GM03348 (cell line): ENCODE data around the gene SPAG5.
"Not testable (repeated sequence)": the region's sequence is repeated elsewhere in the genome, so short reads cannot be mapped to it uniquely, and the experiment has no call there.

ENCODE experiments used
- DNase-seq: peaks from one replicate; pipeline ENCODE4 v3.0.0; 2012; ENCODE audit warnings: low spot score

SPAG5 gene

DNA sequence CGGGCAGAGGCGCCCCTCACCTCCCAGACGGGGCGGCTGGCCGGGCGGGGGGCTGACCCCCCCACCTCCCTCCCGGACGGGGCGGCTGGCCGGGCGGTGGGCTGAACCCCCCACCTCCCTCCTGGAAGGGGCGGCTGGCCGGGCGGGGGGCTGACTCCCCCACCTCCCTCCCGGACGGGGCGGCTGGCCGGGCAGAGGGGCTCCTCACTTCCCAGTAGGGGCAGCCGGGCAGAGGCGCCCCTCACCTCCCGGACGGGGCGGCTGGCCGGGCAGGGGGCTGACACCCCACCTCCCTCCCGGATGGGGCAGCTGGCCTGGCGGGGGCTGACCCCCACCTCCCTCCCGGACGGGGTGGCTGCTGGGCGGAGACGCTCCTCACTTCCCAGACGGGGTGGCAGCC lies 5.2 kb upstream of the SPAG5 start:
- DNase-seq: not testable (repeated sequence)

DNA sequence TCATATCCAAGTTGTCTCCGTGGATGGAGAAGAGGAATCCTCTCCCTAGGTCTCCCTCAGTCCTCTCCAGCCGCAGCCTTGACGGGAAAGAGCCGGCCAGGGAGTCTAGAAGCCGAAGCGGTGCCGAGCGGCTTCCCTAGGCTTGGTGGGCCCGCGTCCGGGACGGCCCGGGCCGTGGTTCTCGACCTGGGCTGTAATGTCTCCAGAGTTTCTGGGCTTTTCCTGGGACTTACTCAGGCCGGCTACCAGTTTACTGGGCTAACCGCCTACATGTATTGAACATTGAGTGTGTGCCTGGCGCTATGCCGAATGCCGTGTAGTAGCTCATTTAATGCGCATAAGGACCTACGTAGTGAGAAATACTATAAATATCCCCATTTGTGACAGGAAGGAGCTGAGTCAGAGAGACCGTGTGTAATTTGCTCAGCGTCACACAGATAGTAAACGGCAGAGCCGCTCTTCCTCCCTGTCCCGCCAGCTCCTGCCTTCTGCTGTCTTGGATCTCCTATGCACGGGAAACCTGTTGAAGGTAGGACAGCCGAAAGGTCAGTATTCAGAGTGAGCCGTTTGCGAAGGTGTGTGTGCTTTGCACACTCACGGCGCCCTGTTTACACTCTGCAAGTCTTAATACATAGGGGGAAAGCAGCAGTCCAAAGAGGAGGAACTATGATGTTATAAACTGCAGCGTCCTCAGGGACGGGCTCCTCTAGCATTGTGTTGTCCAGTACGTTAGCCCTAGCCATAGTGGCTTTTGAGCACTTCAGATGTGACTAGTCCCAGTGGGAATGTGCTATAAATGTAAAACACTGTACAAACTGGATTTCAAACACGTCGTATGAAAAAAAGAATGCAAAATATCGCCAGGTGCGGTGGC lies 723 bp upstream of the SPAG5 start:
- DNase-seq: peak; percentile 81

DNA sequence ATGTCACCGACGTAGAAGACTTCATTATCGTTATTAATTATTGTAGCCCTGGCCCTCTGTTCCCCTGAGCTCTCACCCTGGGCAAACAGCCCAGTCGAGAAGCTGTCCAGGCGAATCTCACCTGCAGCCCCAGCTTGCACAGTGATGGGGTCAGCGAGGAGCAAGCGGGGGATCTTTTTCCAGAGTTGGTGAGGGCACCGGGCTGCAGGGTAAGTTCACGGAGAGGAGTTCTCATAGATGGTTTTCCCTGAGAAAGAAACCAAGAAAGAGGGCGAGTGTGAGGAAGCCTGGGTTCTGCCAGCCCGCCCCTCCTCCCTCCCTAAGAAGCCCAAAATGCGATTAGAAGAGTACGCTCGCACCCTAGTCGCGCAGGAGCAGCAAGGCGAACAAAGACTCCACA lies 436 bp downstream of the SPAG5 start:
- DNase-seq: peak; percentile 21

DNA sequence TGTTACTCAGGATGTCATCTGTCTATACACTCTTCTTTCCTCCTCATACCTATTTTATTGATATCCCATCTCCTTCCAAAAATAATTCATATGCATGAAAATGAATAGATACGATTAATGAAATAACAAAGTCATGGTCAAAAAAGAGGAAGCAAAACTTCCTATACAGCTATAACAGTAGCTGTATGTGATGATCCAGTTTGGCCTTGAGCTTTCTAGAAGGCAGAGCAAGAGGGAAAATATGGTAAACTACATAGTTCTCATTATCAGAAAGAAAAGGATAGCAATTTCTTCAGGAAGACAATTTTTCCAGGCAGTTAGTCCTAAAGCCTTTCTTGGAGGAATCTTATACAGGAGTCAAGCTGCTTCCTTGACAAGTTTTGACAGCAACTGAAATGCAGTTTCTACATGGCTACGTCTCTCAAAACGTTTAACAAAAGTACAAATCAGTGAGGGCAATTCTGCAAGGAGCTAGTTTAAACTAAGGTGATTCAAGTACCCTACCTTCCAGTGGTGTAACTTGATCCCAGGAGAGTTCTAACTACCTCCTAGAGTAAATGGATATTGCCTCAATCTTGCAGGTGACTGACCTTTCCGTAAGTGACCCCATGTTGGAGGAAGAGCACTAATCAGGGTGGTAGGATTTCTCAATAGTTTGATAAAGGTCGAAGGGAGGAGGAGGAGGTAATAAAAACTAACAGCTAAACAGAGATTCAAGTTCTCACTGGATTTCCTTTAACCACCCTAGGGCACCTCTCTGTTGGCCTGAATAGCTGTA lies 1.0 kb downstream of the SPAG5 start:
- DNase-seq: no peak

DNA sequence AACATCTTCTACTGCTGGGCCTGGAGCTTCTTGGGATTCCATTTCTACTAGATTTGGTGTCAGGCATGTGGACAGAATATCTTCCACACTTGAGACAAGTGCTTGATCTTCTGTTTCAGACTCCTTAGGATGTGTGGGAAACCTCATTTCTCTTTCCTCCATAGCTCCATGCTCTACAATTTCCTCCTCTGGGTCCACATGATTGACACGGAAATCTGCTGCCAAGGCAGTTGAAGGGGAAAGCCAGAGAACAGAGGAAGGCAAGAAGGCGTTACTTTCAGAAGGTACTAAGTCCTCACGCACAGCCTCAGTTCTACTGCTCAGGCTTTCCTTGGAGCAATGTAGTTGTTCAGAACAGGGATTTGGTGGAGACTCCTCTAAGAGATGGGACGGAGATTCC lies 6.6 kb downstream of the SPAG5 start:
- DNase-seq: no peak

DNA sequence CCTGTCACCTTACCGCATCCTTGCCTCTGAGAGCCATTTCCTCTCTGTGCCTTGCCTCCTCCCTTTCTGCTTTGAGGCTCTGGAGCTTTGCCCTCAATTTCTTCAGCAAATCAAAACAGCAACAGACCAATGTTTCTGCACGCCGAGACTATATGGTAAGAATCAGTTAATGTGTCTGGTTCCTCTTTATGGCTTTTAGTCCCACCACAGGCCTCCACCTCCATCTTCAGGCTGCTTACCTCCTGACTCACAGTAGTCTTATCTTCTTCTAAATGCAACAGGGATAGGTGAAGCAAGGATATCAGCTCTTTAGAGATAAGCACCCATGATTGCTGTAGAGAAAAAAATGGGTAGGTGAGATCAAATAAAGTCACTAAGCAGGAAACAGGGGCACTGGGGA lies 13.0 kb downstream of the SPAG5 start:
- no peak for DNase-seq

DNA sequence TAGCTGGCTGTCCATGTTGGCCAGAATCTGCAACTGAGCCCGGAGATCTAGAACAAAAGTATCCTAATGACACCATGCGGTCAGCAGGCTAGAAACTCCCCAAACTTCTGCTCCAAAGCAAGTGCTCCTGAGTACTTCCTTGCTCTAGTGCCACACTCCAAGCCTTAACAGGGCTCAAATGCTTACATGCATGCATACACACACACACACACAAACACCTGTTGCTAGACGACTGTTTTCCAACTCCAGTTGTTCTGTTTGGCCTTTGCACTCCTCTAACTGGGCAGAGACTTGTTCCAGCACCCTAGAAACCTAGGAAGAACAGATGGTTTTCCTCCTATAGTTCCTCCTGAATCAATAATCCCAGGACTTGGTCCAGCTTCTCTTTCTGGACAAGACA lies 14.4 kb downstream of the SPAG5 start:
- no peak for DNase-seq

DNA sequence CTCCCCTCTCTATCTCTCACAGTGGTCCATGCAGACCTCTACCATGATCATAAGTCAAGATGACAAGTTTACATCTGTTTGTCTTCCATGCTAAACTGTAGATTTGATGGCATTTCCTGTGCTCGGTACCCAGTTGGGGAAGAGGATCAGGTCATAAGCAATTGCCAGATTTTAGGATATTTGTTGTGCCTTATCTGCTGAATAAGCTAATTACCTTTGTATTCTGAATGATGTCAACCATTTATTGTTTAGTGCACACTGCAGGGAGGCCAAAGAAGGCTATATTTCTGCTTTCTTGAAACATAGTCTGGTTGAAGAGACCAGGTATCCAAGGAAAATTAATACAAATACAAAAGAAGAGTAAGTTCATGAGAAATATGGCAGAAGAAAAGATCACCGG lies 16.3 kb downstream of the SPAG5 start:
- no peak for DNase-seq

DNA sequence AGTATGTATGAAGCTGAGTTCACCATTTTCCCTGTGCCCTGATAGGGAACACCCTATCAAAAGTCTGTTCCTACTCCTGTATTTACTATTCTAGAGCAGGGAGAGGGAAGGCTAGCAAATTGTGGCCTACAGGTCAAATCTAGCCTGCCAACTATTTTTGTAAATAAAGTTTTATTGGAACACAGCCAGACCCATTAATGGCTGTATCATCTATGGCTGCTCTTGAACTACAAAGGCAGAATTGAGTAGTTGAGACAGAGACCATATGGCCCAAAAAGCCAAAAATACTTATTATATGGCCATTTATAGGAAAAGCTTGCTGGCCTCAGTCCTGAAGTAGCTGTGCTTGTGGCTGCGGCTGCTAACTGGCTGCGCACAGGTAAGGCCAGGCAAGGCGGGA lies 17.9 kb downstream of the SPAG5 start:
- DNase-seq: no peak

DNA sequence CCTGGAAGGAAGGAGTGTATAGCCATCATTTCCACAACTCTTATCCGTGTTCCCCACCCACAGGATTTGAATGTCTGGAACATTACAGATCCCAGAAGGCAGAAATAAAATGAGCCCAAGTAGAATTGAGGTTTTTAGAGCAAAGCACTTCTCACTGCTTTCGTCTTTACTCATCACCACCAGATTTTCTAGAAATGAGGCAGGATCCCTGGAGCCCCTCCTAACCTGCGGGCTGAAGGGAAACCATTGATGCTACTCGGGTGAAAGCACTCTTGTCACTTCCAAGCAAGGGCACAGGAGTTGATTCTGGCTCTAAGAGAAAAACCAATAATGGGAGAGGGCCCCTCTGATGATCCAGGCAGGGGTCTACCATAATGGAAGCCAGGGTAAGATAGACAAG lies 19.3 kb downstream of the SPAG5 start:
- DNase-seq: no peak

DNA sequence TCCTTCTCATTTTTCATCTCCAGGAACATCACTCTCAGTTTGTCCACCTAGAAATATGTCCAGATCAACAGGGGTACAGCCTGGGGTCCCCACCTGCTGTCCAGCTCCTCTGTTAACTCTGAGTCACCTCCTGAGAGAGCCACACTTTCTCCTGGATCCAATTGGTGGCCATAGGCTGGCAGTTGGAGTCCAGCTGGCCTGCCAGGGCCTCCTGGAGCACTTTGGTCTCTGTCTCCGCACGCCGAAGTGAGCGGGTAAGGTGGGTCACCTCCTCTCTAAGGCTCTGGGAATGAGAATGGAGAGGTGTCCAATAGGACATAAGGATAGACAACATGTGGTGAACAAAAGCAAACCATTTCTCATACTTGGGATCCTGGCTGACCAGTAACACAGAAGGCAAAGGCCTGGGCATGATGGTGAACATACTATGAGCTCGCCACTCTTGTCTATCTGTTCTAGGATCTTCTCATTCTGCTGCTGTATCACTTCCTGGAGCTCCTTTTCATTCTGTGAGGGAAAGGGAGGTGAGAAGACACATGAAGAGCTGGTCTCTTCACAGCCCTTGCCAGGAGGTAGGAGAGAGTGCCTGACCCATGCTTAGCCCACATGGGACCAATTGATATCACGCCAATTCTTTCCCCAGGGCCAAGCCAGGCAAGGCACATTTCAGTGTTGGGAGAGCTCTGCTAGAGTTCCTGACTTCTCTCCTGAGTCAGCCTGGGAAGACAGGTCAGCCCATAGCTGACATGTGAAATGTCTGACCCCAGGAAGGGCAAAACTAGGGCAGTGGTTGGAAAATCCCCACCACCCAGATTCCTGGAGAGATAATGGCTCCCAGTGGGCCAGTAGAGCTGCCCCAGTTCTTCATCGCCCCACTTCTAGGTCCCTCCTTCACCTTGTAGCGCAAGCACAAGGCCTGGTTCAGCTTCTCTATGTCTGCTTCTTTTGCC lies 20.3 kb downstream of the SPAG5 start:
- DNase-seq: no peak

DNA sequence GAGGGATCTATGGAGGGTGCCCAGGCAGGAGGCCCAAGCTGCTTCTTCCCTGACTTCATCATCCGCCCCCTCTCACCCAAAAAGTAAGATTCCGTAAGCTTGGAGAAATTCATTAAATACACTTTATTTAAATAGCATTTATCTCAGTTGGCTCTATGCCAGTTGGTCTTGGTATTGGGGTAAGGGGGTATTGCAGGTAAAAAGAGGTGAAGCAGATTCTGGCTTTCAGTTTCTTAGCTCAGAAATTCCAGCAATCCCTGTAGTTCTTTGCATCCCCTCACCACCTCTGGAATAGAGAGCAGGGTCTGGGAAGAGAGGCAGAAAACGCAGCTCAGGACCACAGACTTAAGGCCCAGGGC lies 21.4 kb downstream of the SPAG5 start:
- no peak for DNase-seq

DNA sequence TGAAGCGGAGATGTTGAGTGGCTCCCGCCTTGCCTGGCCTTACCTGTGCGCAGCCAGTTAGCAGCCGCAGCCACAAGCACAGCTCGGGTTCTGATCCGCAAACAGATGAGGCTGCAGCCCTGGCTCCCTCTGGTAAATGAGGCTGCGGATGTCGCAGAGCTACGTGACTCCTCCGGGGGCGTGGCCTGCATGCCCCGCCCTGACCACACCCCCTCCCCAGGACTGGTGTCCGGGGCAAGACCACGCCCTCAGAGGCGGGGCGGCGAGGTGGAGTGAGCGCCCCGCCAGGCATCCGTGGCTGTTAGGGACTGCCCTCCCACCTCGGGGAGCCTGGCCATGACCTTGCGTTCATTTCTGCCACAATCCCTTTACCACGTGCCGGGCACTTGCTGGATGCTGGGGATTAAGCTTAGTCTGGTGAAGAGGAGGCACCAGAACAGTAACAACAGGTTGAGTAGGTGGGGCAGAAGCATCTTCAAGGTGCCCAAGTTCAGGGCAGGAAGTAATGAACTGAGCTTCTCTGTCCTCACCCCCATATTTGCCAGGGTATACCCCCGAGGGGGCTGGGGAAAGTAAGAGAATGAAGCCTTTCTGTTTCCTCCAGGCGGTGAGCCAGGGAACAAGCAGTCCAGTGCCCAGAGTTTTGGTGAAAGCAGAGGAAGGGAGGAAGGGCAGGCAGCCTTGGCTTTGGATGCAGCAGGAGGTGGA lies 21.9 kb downstream of the SPAG5 start, which contains the start of gene ALDOC:
Gene ALDOC (minus strand): TSS at position 138 of the 708 bp plus-strand sequence. CDS start 1,363 bp downstream, outside the sequence.
- peak; percentile 98 for DNase-seq

DNA sequence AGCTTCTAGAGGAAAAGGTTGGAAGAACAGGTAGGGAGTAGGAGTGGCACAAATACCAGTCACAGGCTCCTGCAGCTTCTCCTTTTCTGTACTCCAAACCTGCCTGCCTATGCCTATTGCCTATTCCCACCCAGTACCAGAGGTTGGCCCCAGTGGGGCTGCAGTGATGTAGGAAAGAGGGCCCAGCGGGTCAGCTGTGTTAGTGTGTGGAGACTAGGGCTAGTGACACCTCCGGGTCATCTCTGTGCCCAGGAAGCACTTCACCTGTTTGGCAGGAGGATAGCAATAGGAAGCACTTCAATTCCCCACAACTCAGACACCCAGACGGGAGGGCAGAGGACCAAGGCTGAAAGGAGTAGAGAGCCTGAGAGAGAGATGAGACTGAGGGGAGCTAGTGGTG lies 22.8 kb downstream of the SPAG5 start:
- DNase-seq: not testable (repeated sequence)

DNA sequence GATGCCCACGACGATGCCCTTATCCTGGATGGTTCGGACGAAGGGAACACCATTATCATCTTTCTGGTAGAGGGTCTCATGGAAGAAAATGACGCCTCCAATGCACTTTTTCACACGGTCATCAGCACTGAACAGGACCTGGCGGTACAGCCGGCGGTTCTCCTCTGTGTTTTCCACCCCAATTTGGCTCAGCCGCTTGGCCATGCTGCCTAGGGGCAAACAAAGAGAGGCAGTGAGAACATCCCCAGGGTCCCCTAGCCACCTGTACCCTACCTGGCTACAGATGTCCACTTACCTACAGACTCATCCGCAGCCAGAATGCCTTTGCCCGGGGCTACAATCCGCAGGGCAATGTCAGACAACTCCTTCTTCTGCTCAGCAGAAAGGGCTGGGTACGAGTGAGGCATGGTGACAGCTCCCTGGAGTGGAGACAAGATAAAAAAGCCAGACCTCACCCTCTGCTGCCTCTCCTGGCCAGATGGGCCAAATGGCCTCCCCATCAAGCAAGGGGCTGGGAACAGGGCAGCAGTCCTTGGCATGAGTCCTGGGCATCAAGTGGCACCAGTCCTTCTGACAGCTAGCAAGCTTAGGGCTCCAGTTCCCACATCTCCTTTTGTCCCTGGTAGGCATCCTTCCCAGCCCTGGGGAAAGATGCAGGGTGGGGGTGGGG lies 23.6 kb downstream of the SPAG5 start:
- DNase-seq: no peak

DNA sequence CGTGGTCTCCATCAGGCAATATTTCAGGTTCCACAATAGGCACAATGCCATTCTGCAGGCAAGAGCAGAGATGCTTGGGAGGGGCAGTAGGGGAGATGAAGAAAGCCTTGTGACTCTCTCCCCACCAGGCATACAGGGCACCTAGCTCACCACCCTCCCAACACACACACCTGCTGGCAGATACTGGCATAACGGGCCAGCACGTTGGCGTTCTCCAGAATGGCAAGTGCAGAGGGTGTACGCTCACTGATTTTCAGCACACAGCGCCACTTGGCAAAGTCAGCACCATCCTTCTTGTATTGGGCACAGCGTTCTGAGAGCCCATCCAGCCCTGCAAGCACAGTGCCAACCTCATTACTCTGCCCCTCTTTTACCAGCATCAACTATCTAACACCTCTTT lies 24.3 kb downstream of the SPAG5 start:
- no peak for DNase-seq

DNA sequence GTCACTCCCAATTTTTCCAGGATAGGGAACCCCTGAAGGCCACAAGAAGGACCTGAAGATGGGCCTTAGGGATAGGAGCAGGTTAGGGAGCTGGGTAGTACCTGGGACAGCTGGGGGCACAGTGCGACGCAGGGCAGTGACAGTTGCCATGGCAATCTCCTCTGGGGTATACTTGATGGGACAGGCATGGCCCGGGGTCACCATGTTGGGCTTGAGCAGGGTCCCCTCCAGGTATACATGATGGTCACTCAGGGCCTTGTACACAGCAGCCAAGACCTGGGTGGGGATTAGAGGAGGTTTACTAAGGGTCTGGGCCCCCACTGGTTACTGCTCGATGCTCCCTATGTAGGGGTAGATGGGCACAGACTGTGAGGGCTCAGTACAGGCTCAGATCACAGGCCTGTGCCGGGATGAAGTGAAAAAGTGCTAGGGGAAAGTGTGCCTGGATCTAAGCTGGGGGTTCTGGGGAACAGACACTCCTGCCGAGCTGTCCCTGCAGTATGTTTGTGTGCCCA lies 24.8 kb downstream of the SPAG5 start:
- DNase-seq: no peak

DNA sequence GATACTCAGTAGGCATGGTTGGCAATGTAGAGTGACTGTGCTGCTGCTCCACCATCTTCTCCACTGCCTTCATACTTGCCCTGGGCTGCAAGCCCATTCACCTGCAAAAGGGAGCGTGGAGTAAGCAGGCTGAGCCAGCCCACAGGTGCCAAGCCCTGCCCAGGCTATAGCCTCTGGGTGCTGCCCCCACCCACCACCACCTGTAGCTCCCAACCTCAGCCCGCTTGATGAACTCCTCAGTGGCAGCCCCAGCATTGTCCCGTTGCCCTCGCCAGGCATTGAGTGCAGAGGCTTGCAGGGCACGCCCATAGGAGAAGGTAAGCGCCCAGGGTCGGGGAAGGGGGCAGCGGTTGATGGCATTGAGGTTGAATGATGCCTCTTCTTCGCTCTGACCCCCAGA lies 25.3 kb downstream of the SPAG5 start:
- no peak for DNase-seq

DNA sequence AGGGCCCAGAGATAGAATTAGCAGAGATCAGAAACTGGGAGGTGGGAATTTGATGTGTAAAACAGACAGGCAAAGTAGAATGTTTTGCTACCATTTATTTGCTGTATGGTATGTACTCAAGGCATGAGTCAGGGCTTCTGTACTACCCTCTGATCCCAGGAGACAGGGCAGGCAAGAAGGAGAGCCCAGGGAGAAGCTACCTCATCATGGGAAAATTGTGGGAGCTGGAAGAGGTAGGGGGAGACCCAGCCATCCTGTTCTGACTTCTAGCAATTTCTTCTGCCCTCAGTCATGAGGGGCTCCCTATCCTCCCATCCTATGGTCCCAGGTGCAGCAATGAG lies 25.8 kb downstream of the SPAG5 start:
- DNase-seq: no peak

DNA sequence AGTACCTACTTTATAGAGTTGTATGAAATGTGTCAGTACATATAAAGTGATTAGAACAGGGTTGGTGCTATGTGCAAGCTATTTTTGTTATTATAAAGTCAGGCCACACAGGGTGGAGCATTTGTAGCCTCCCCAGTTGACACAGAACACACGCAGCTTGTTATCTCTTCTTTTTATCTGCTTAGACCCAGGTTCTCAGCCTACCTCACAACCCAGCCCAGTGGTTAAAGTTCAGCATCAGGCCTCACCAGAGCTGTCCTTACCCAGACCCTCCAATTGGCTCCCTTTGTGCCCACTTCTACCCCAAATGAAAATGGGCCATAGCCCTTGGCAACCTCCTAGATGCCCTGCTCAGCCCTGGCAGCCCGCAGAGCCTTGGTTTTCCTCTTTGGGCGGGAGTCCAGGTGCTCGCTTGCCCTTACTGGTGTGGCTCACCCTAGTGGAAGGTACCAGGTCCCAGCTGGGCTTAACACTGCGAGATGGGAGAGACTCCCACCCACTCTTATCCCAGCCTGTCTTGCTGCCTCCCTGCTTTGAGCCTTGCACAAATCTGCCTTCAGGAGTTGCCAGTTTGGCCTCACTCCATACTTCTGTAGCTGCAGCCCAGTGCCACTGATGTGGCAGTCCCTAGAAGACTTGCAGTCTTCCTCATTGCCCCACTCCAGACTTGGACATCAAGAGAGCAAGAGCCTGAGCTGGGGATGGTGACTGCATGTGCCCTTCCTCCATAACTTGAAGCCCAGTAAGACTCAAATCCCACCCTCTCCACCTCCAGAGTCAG lies 26.4 kb downstream of the SPAG5 start:
- no peak for DNase-seq
